RWPE1 (cell line): ENCODE data around the gene KDM6A.

ENCODE experiments used
- CTCF ChIA-PET: fragments of 350-600 bp; sonication (Branson Sonifier 250); formaldehyde crosslinking; extraction: SDS; loops from one replicate; lab custom pipeline; 2021; lab: Yijun Ruan, JAX
- POLR2A ChIA-PET: fragments of 400-600 bp; formaldehyde crosslinking; extraction: SDS; loops from one replicate; lab custom pipeline; 2020; ENCODE audit warnings: antibody characterized with exemption; ENCODE audit not compliant: low non-redundant PET; lab: Yijun Ruan, JAX
- DNase-seq: peaks from one replicate; pipeline ENCODE4 v3.0.0; 2012; ENCODE audit warnings: low spot score
- H3K27ac ChIP-seq: fragments of 450-650 bp; 2 replicates; pipeline ENCODE4 v1.5.1; 2017
- TF ChIP-seq, protein P1 (sequence below): fragments of 450-650 bp; conservative IDR thresholded peaks from 2 replicates; pipeline ENCODE4 v1.5.1; 2017; ENCODE audit warnings: low read depth, mild to moderate bottlenecking

Gene KDM6A

DNA sequence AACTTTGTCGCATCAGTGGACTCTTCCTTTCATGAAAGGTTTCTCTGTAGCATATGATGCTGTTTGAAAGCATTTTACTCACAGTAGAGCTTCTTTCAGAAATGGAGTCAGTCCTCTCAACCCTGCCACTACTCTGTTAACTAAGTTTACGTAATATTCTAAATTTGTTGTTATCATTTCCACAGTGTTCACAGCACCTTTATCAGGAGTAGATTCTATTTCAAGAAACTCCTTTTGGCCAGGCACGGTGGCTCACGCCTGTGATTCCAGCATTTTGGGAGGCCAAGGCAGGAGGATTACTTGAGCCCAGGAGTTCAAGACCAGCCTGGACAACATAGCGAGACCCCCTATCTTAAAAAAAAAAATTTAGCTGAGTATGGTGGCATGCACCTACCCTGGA, 90.0 kb downstream of the KDM6A start:
- POLR2A ChIA-PET = no interaction called here
- CTCF ChIA-PET = no interaction called here
- no peak for DNase-seq
- H3K27ac ChIP-seq = no peak overlapping the region
- TF ChIP-seq, protein P1, sequence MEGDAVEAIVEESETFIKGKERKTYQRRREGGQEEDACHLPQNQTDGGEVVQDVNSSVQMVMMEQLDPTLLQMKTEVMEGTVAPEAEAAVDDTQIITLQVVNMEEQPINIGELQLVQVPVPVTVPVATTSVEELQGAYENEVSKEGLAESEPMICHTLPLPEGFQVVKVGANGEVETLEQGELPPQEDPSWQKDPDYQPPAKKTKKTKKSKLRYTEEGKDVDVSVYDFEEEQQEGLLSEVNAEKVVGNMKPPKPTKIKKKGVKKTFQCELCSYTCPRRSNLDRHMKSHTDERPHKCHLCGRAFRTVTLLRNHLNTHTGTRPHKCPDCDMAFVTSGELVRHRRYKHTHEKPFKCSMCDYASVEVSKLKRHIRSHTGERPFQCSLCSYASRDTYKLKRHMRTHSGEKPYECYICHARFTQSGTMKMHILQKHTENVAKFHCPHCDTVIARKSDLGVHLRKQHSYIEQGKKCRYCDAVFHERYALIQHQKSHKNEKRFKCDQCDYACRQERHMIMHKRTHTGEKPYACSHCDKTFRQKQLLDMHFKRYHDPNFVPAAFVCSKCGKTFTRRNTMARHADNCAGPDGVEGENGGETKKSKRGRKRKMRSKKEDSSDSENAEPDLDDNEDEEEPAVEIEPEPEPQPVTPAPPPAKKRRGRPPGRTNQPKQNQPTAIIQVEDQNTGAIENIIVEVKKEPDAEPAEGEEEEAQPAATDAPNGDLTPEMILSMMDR = no peak

DNA sequence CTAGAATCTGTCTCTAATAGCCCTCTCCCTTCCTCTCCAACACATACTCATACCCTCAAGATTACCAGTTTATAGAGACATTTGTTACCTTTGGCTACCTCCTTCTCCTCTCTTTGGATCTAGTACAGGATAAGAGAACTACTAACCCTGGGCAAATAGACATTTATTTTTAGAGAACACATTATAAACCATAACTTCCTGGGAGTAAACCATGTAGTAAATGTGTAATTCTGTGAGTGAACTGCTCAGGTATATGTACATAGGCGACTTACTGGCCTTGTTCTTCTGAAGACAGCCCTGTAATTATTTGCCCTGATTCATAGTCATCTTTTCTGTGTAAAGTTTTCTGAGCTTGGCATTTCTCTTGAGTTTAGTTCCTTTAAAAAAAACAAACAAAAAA, 94.2 kb downstream of the KDM6A start:
- TF ChIP-seq, protein P1 = no peak
- ChIA-PET CTCF (interaction anchor here (0.6 kb wide), 1 partner anchor 44 kb away, joined by 3 read pairs; no protein-coding TSS in a partner anchor), POLR2A (no interaction called here)

DNA sequence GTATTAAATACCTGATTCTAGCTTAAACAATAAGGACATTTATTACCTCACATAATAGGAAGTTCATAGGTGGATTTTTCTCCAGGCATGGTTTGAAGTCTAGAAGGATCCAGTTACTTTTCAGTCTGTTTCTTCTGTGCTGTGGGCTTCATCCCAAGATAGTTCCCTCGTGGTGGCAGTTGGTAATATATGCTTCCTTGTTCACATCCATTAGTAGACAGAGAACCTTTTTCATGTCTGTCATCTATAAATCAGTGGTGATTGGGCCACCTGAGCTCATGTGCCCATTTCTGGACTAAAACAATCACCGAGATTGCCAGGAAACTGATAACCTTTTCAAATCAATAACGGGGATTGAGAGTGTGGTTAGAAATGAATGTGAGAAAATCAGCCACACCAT, 97.7 kb downstream of the KDM6A start:
- no peak overlapping the region for H3K27ac ChIP-seq
- POLR2A ChIA-PET = no interaction called here
- no peak for DNase-seq
- CTCF ChIA-PET = no interaction called here
- TF ChIP-seq, protein P1 = no peak

More for the DNA sequence above, 94.2 kb downstream of the KDM6A start:
- H3K27ac ChIP-seq = no peak overlapping the region
- no peak for DNase-seq

DNA sequence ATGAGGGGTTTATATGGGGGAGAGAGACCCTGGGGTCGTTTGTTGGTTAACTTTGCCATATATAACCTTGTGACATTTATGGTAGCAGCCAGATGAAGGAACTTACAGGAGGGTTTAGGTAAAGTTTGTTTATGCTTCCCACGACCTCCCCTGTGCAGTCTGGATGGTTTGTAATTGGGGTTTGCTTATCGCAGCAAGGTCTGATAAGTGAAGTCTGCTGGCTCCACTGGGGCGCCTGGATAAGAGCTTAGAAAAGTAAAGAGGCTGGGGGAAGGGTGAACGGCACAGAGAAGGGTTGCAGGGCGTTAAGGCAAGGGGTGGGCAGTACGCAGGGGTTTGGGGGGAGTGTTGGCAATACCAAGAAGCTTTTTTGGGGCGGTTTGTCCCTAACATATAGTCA, 98.7 kb downstream of the KDM6A start:
- TF ChIP-seq, protein P1 = no peak
- ChIA-PET CTCF (no interaction called here), POLR2A (no interaction called here)
- DNase-seq = no peak
- H3K27ac ChIP-seq = no peak overlapping the region

DNA sequence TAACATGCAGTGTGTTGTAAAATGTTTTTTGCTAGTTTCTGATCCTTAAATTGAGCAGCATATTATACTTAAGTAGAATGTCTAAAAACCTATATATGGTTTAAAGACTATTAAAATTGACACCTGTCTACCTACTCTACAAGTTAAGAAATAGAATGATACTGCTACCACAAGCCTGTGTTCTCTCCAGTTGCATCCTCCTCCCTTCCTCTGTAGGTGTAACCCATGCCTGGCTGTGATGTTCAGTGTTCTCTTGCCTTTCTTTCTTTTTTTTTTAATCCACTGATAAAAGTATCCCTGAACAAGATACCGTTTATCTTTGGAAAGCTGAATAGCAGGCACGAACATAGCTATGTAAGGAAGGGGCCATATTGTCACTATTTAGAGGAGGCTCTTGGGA, 99.1 kb downstream of the KDM6A start:
- H3K27ac ChIP-seq = no peak overlapping the region
- TF ChIP-seq, protein P1 = no peak
- DNase-seq = no peak
- ChIA-PET CTCF (interaction anchor here (0.7 kb wide), 1 partner anchor 456 kb away, joined by 4 read pairs; no protein-coding TSS in a partner anchor), POLR2A (no interaction called here)

DNA sequence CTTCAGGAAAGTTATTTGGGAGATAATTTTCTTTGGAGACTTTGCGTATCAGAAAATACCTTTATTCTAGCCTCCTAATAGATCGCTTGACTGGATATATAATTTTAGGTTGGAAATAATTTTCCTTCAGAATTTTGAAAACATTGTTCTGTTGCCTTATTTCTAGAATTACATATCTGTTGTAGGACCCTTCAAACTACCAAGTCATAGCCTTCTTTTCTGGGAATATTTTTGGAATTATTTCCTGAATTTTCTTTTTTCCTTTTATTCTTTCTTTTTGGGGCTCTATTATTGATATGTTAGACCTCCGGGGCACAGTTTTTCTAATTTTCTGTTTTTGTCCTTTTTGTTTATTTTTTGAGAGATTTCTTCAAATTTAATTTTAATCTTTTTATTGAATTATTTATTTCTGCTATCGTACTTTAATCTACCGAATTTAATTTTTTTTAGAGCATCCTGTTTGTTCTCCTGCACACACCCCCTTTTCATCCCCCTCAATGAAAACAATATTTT, 100.5 kb downstream of the KDM6A start:
- H3K27ac ChIP-seq = no peak overlapping the region
- ChIA-PET CTCF (no interaction called here), POLR2A (no interaction called here)
- TF ChIP-seq, protein P1 = no peak
- no peak for DNase-seq
